CD14-positive monocyte (primary cell): ENCODE data around the gene CDK5. TPM values are rescaled to one million over a fixed set of nuclear protein-coding genes. Genes with fewer than 3 reads are reported as not detected.

Source experiments
- DNase-seq, 3 donors: peaks; one replicate each; pipeline ENCODE4 v3.0.0-alpha.2; 2011 to 2022
- H2AFZ ChIP-seq: 2 replicates; pipeline ENCODE4 v1.6.0; 2012; ENCODE audit warnings: mild to moderate bottlenecking, low read depth, low read length, inconsistent platforms; ENCODE audit not compliant: insufficient read depth, poor library complexity, severe bottlenecking
- H3K27ac ChIP-seq, 2 donors: 1 replicate in 1 of 2; 2 replicates in 1 of 2; pipeline ENCODE4 v1.5.1; 2012 to 2013; ENCODE audit warnings: low read length in 2 of 2, control low read depth in 1 of 2, inconsistent platforms in 1 of 2, low read depth in 1 of 2, mild to moderate bottlenecking in 1 of 2
- H3K27me3 ChIP-seq, 2 donors: one replicate each; pipeline versions ENCODE4 v1.6.0 to v1.6.1; 2011 to 2013; ENCODE audit warnings: low read length in 2 of 2; ENCODE audit not compliant: control insufficient read depth in 2 of 2, insufficient read depth in 2 of 2
- H3K36me3 ChIP-seq, 2 donors: replicated peaks in 1 of 2; 1 replicate in 1 of 2; 2 replicates in 1 of 2; pipeline versions ENCODE4 v1.5.1 to v1.6.1; 2012 to 2013; ENCODE audit warnings: low read length in 2 of 2, control low read depth in 1 of 2, inconsistent platforms in 1 of 2, mild to moderate bottlenecking in 1 of 2; ENCODE audit not compliant: insufficient read depth in 2 of 2, control insufficient read depth in 1 of 2
- H3K4me1 ChIP-seq, 2 donors: 1 replicate in 1 of 2; 2 replicates in 1 of 2; pipeline versions ENCODE4 v1.5.1 to v1.6.1; 2012 to 2013; ENCODE audit warnings: low read length in 2 of 2, control low read depth in 1 of 2, inconsistent platforms in 1 of 2, mild to moderate bottlenecking in 1 of 2, moderate library complexity in 1 of 2; ENCODE audit not compliant: insufficient read depth in 2 of 2, control insufficient read depth in 1 of 2
- H3K4me2 ChIP-seq: replicated peaks from 2 replicates; pipeline ENCODE3; 2012; ENCODE audit warnings: low read length, moderate library complexity, mild to moderate bottlenecking; ENCODE audit not compliant: poor library complexity, severe bottlenecking; ENCODE audit errors: extremely low read depth
- H3K4me3 ChIP-seq, 3 experiments: fragments of 200-600 bp in 1 of 3; sonication (generic) in 1 of 3; replicated peaks in 1 of 3; 1 replicate in 2 of 3; 2 replicates in 1 of 3; pipeline ENCODE4 v1.5.1; 2011 to 2013; ENCODE audit warnings: low read length in 3 of 3, mild to moderate bottlenecking in 3 of 3, control low read depth in 2 of 3, low read depth in 2 of 3, inconsistent platforms in 1 of 3, moderate library complexity in 1 of 3
- H3K79me2 ChIP-seq: 2 replicates; pipeline ENCODE4 v1.6.0; 2012; ENCODE audit warnings: mild to moderate bottlenecking, control low read depth, inconsistent platforms, low read length, moderate library complexity; ENCODE audit not compliant: insufficient read depth
- H3K9ac ChIP-seq: 2 replicates; pipeline ENCODE4 v1.6.0; 2017; ENCODE audit warnings: low read length, mild to moderate bottlenecking; ENCODE audit not compliant: insufficient read depth, poor library complexity, severe bottlenecking
- H3K9me3 ChIP-seq, 2 donors: replicated peaks in 1 of 2; 1 replicate in 1 of 2; 2 replicates in 1 of 2; pipeline versions ENCODE4 v1.5.1 to v1.6.1; 2012 to 2013; ENCODE audit warnings: low read length in 2 of 2, control low read depth in 1 of 2; ENCODE audit not compliant: control insufficient read depth in 1 of 2, insufficient read depth in 1 of 2
- H4K20me1 ChIP-seq: 2 replicates; pipeline ENCODE4 v1.6.0; 2012; ENCODE audit warnings: mild to moderate bottlenecking, low read length, control low read depth, moderate library complexity; ENCODE audit not compliant: insufficient read depth
- H3K27ac Mint-ChIP-seq, 7 donors: one replicate each; pipeline ENCODE4 v1.8.0; 2020; ENCODE audit warnings: mild to moderate bottlenecking in 7 of 7, mixed read lengths in 7 of 7, moderate library complexity in 6 of 7, inconsistent platforms in 2 of 7
- H3K27me3 Mint-ChIP-seq, 3 donors: one replicate each; pipeline ENCODE4 v1.8.0; 2021 to 2022; ENCODE audit warnings: low read depth in 3 of 3, mild to moderate bottlenecking in 3 of 3, mixed read lengths in 3 of 3, moderate library complexity in 3 of 3, inconsistent platforms in 1 of 3
- H3K36me3 Mint-ChIP-seq, 2 donors: one replicate each; pipeline ENCODE4 v1.8.0; 2020; ENCODE audit warnings: mixed read lengths in 2 of 2, inconsistent platforms in 1 of 2, mild to moderate bottlenecking in 1 of 2
- H3K4me1 Mint-ChIP-seq: one replicate; pipeline ENCODE4 v1.8.0; 2020; ENCODE audit warnings: mild to moderate bottlenecking, mixed read lengths
- H3K4me3 Mint-ChIP-seq, 2 donors: one replicate each; pipeline ENCODE4 v1.8.0; 2020; ENCODE audit warnings: mild to moderate bottlenecking in 2 of 2, mixed read lengths in 2 of 2, moderate library complexity in 1 of 2
- H3K9me3 Mint-ChIP-seq, 7 donors: one replicate each; pipeline ENCODE4 v1.8.0; 2020 to 2022; ENCODE audit warnings: mixed read lengths in 7 of 7, mild to moderate bottlenecking in 6 of 7, moderate library complexity in 6 of 7, inconsistent platforms in 2 of 7
- CTCF ChIP-seq: fragments of 200-600 bp; IDR thresholded peaks from one replicate; pipeline ENCODE4 v1.8.0; 2022; ENCODE audit warnings: antibody characterized with exemption, mild to moderate bottlenecking
- WGBS: methylation state at CpG from one replicate; pipeline ENCODE4 v1.1.5; 2013; ENCODE audit warnings: missing lambda C conversion rate; ENCODE audit not compliant: insufficient coverage; 5-methylcytosine and 5-hydroxymethylcytosine counted together
- intact Hi-C, 2 donors: fragments of 100-400 bp; cut with micrococcal nuclease; formaldehyde crosslinking; loops; one replicate each; pipeline versions ENCODE4 v1.15.0 to v1.15.1; 2023
- polyA plus RNA-seq, 3 donors: library from polyadenylated mRNA; depleted of rRNA in 1 of 3; unstranded in 2 of 3; stranded (reverse) in 1 of 3; fragments of 300-500 nt in 2 of 3; fragments of >200 nt in 1 of 3; fragmentation: Illumina TruSeq in 2 of 3; gene quantifications; 1 replicate in 2 of 3; 2 replicates in 1 of 3; pipeline ENCODE4 v1.2.3, GENCODE V29; 2012 to 2021

The CDK5 gene
- polyA plus RNA-seq, 3 donors: 14.9 to 31.2 (median 24.9) TPM

DNA sequence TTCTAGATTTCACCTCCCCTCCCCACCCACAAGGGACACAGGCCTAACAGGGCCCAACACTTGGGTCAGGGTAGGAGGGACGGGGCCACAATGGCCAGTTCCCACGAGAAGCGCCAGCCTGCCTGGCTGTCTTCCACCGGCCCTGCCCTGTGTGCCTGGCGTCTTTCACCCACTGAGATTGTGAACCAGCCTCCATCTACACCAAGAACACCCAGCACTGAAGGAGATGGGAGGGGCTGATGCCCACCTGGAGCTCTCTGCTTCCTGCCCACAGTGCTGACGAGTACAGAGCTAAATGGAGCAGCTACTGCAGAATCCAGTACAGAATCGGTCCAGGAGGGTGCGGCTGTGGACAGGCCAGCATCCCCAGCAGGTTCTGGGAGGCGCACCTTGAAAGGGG, 11.7 kb downstream of the CDK5 start:
- Histone ChIP-seq H3K4me2 (no peak overlapping the region), H3K4me3 (no peak overlapping the region), H3K36me3 (peaks cover 0 to 2% of the 10 kb centered on the region in 2 donors), H3K27ac (no peak overlapping the region), H3K9ac (no peak overlapping the region), H3K79me2 (no peaks in the 10 kb centered on the region), H2AFZ (no peak overlapping the region), H3K4me1 (peaks cover 0 to 4% of the 10 kb centered on the region in 2 donors), H3K27me3 (peaks cover 0 to 11% of the 10 kb centered on the region in 2 donors), H4K20me1 (no peaks in the 10 kb centered on the region), H3K9me3 (no peaks in the 10 kb centered on the region)
- no peak for TF ChIP-seq CTCF
- H3K9me3 Mint-ChIP-seq: peaks cover 0 to 5% (median 0%) of the 10 kb centered on the region in 7 donors
- no peak overlapping the region for H3K27ac Mint-ChIP-seq
- intact Hi-C loops: no loop called here
- no peaks in the 10 kb centered on the region for H3K4me1 Mint-ChIP-seq
- H3K27me3 Mint-ChIP-seq: peaks cover 7 to 17% (median 11%) of the 10 kb centered on the region in 3 donors
- H3K4me3 Mint-ChIP-seq: no peak overlapping the region
- WGBS: 90% methylated on average over 5 of the region's 9 CpGs
- no peak for DNase-seq
- H3K36me3 Mint-ChIP-seq: peaks cover 10 to 27% of the 10 kb centered on the region in 2 donors

GRCh38 chr7:151045262-151045661, 12.4 kb downstream of the CDK5 start:
- Histone ChIP-seq H3K36me3 (peaks cover 0 to 2% of the 10 kb centered on the region in 2 donors), H3K4me3 (no peak overlapping the region), H3K79me2 (no peaks in the 10 kb centered on the region), H3K27ac (no peak overlapping the region), H3K4me2 (no peak overlapping the region), H3K9me3 (no peaks in the 10 kb centered on the region), H4K20me1 (no peaks in the 10 kb centered on the region), H2AFZ (no peak overlapping the region), H3K4me1 (no peaks in the 10 kb centered on the region), H3K9ac (no peak overlapping the region), H3K27me3 (peaks cover 0 to 5% of the 10 kb centered on the region in 2 donors)
- 98% methylated on average over 8 of the region's 11 CpGs for WGBS
- H3K27me3 Mint-ChIP-seq: peaks cover 6 to 10% (median 8%) of the 10 kb centered on the region in 3 donors
- DNase-seq: no peak
- no peaks in the 10 kb centered on the region for H3K4me1 Mint-ChIP-seq
- intact Hi-C loops: no loop called here
- TF ChIP-seq CTCF: no peak
- H3K27ac Mint-ChIP-seq: no peak overlapping the region
- no peak overlapping the region for H3K4me3 Mint-ChIP-seq
- H3K36me3 Mint-ChIP-seq: peaks cover 10 to 25% of the 10 kb centered on the region in 2 donors
- peaks cover 0 to 5% (median 0%) of the 10 kb centered on the region in 7 donors for H3K9me3 Mint-ChIP-seq
